Measurements from ENCODE around the gene SF3A2.

SF3A2 gene

GRCh38 chr19:2215281-2215751 is 21.3 kb upstream of the SF3A2 start:
- Mint-ChIP-seq H3K27me3 (ENCODE audit: low read depth) (no peaks in the 10 kb centered on the region), H3K9me3 (no peaks in the 10 kb centered on the region), H3K36me3 (ENCODE audit: low read depth) (peaks cover 16% of the 10 kb centered on the region), H3K4me3 (no peak overlapping the region), H3K27ac (no peak overlapping the region), H3K4me1 (ENCODE audit: low read depth) (peaks cover 8% of the 10 kb centered on the region)

GRCh38 chr19:2216361-2217225 is 20.0 kb upstream of the SF3A2 start:
- Mint-ChIP-seq H3K4me1 (ENCODE audit: low read depth) (peaks cover 8% of the 10 kb centered on the region), H3K27me3 (ENCODE audit: low read depth) (no peaks in the 10 kb centered on the region), H3K36me3 (ENCODE audit: low read depth) (peaks cover 15% of the 10 kb centered on the region), H3K9me3 (no peaks in the 10 kb centered on the region), H3K4me3 (no peak overlapping the region), H3K27ac (no peak overlapping the region)

DNA sequence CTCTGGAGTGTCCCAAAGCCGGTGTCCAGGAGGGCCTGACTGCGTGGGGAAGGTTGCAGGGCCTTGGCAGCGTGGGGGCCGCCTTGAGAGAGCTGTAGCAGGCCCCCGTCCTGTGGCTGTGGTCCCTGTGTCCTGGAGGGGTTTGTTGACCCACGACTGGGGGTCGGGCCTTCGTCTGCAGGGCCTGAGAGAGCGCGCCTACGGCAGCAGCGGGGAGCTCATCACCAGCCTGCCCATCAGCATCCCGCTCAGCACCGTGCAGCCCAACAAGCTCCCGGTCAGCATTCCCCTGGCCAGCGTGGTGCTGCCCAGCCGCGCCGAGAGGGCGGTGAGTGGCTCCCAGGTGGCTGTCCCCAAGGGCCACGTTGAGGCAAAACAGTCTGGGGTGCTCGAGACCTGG is 19.0 kb upstream of the SF3A2 start:
- H3K27me3 Mint-ChIP-seq (ENCODE audit: low read depth) = no peaks in the 10 kb centered on the region
- H3K27ac Mint-ChIP-seq = no peak overlapping the region
- H3K4me1 Mint-ChIP-seq (ENCODE audit: low read depth) = peaks cover 6% of the 10 kb centered on the region
- peaks cover 10% of the 10 kb centered on the region for H3K36me3 Mint-ChIP-seq (ENCODE audit: low read depth)
- no peak overlapping the region for H3K4me3 Mint-ChIP-seq
- no peaks in the 10 kb centered on the region for H3K9me3 Mint-ChIP-seq

- Mint-ChIP-seq H3K27ac (no peak overlapping the region), H3K36me3 (ENCODE audit: low read depth) (peaks cover 12% of the 10 kb centered on the region), H3K27me3 (ENCODE audit: low read depth) (no peaks in the 10 kb centered on the region), H3K9me3 (no peaks in the 10 kb centered on the region), H3K4me1 (ENCODE audit: low read depth) (peaks cover 2% of the 10 kb centered on the region), H3K4me3 (no peak overlapping the region)
Observed at GRCh38 chr19:2219726-2220125, 16.9 kb upstream of the SF3A2 start.

DNA sequence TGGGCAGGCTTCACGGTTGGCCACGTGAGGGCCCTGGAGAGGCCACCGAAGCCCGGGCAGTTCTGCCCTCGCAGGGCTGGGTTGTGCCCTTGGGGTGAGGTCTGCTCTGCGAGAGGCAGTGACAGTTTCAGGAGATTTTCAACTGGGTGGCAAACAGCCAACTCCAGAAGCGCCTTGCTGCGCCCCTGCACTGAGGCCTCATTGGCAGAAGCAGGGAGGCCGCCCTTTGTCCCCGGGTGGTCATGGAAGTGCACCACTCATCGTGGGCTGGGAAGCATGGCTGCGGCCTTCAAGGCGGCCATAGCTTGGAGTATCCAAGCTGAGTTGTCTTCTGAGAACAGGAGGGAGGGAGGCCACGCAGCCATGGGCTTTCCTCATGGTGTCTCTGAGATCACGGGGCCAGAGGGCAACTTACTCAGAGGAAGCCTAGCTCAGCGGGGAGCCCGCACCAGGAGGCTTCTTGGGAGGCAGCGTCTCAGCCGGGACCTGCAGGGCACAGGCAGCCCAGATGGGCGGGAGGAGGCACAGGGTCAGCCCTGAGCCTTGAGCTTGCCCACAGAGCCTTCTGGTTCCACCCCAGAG is 15.3 kb upstream of the SF3A2 start:
- Mint-ChIP-seq H3K4me3 (no peak overlapping the region), H3K4me1 (ENCODE audit: low read depth) (no peaks in the 10 kb centered on the region), H3K9me3 (no peaks in the 10 kb centered on the region), H3K27me3 (ENCODE audit: low read depth) (no peaks in the 10 kb centered on the region), H3K36me3 (ENCODE audit: low read depth) (peaks cover 14% of the 10 kb centered on the region), H3K27ac (no peak overlapping the region)

GRCh38 chr19:2221918-2222317 is 14.7 kb upstream of the SF3A2 start:
- Mint-ChIP-seq H3K4me3 (no peak overlapping the region), H3K36me3 (ENCODE audit: low read depth) (peaks cover 12% of the 10 kb centered on the region), H3K4me1 (ENCODE audit: low read depth) (no peaks in the 10 kb centered on the region), H3K27ac (no peak overlapping the region), H3K9me3 (no peaks in the 10 kb centered on the region), H3K27me3 (ENCODE audit: low read depth) (no peaks in the 10 kb centered on the region)

DNA sequence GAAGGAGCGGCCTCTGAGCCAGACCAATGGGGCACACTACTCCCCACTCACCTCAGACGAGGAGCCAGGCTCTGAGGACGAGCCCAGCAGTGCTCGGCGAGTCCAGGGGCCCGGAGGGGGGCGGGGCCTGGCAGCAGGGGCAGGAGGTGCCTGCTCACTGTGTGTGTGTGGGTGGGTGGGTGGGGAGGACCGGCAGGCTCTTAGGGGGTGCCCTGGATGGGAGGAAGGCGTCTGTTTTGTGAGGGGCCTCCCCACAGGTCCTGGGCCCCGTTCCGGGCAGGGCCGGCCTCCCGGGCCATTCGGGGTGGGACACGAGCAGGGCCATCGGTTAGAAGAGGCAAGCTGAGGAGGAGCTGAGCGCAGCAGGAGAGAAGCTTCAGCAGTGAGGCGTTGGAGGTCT is 13.2 kb upstream of the SF3A2 start:
- H3K27ac Mint-ChIP-seq = no peak overlapping the region
- H3K9me3 Mint-ChIP-seq = no peaks in the 10 kb centered on the region
- no peaks in the 10 kb centered on the region for H3K4me1 Mint-ChIP-seq (ENCODE audit: low read depth)
- H3K27me3 Mint-ChIP-seq (ENCODE audit: low read depth) = no peaks in the 10 kb centered on the region
- H3K4me3 Mint-ChIP-seq = no peak overlapping the region
- peaks cover 9% of the 10 kb centered on the region for H3K36me3 Mint-ChIP-seq (ENCODE audit: low read depth)

DNA sequence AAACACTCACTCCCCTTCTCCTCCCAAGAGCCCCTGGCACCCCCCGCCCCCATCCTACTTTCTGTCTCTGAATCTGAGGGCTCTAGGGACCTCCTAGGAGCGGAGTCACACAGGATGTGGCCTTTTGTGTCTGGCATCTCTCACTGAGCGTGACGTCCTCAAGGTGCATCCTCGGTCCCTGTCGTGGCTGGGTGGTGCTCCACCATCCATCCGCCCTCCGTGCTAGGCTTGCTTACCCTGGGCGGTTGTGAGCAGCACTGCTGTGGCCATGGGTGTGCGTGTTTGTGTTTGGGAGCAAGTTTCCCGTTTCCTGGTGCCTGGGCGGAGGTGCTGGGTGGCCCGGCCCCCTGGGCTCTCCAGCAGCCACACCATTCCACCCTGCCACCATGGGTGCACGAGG is 12.7 kb upstream of the SF3A2 start:
- no peaks in the 10 kb centered on the region for H3K9me3 Mint-ChIP-seq
- H3K27me3 Mint-ChIP-seq (ENCODE audit: low read depth) = no peaks in the 10 kb centered on the region
- peaks cover 11% of the 10 kb centered on the region for H3K36me3 Mint-ChIP-seq (ENCODE audit: low read depth)
- H3K27ac Mint-ChIP-seq = no peak overlapping the region
- no peaks in the 10 kb centered on the region for H3K4me1 Mint-ChIP-seq (ENCODE audit: low read depth)
- H3K4me3 Mint-ChIP-seq = no peak overlapping the region

GRCh38 chr19:2224754-2225349 is 11.8 kb upstream of the SF3A2 start:
- Mint-ChIP-seq H3K27me3 (ENCODE audit: low read depth) (no peaks in the 10 kb centered on the region), H3K4me3 (no peak overlapping the region), H3K27ac (no peak overlapping the region), H3K9me3 (no peaks in the 10 kb centered on the region), H3K36me3 (ENCODE audit: low read depth) (peaks cover 11% of the 10 kb centered on the region), H3K4me1 (ENCODE audit: low read depth) (no peaks in the 10 kb centered on the region)

DNA sequence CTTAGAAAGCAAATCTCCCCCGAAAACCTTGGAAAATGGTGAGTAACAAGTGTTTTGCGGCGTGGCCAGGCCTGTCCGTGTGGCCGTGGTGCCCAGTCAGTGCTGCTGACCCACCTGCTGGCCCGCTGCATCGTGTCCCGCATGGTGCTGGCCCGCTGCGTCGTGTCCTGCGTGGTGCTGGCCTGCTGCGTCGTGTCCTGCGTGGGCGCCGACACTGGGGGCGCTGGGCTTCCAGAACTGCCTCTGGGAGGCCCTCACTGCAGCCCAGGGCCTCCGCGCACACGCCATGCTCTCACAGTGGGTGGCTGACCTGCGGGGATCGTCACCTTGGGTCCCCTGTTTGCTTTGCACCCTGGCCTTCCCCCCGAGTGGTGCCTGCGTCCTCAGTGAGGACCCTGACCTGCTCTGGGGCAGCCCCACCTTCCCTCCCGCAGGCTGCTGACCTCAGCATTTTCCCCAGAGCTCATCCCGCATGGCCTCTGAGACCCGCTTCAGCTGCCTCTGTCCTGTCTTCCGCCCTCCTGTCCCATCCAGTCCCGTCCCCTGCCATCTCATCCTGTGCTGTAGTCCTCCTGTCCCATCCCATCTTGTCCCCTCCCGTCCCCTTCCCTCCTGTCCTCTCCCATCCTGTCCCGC is 11.1 kb upstream of the SF3A2 start:
- Mint-ChIP-seq H3K27me3 (ENCODE audit: low read depth) (no peaks in the 10 kb centered on the region), H3K36me3 (ENCODE audit: low read depth) (peaks cover 14% of the 10 kb centered on the region), H3K4me3 (no peak overlapping the region), H3K4me1 (ENCODE audit: low read depth) (no peaks in the 10 kb centered on the region), H3K9me3 (no peaks in the 10 kb centered on the region), H3K27ac (no peak overlapping the region)

DNA sequence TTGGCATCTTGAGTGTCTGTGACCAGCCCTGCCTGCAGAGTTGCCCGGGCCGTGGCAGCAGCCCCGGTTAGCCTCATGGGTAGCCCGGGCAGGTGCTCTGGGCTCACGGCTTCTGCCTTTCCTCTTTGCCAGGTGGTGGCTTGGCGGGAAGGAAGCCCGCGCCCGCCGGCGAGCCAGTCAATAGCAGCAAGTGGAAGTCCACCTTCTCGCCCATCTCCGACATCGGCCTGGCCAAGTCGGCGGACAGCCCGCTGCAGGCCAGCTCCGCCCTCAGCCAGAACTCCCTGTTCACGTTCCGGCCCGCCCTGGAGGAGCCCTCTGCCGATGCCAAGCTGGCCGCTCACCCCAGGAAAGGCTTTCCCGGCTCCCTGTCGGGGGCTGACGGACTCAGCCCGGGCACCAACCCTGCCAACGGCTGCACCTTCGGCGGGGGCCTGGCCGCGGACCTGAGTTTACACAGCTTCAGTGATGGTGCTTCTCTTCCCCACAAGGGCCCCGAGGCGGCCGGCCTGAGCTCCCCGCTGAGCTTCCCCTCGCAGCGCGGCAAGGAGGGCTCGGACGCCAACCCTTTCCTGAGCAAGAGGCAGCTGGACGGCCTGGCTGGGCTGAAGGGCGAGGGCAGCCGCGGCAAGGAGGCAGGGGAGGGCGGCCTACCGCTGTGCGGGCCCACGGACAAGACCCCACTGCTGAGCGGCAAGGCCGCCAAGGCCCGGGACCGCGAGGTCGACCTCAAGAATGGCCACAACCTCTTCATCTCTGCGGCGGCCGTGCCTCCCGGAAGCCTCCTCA is 10.4 kb upstream of the SF3A2 start:
- Mint-ChIP-seq H3K36me3 (ENCODE audit: low read depth) (peaks cover 14% of the 10 kb centered on the region), H3K9me3 (no peaks in the 10 kb centered on the region), H3K27me3 (ENCODE audit: low read depth) (no peaks in the 10 kb centered on the region), H3K4me1 (ENCODE audit: low read depth) (no peaks in the 10 kb centered on the region), H3K4me3 (no peak overlapping the region), H3K27ac (no peak overlapping the region)

- H3K9me3 Mint-ChIP-seq = no peaks in the 10 kb centered on the region
- H3K4me3 Mint-ChIP-seq = no peak overlapping the region
- peaks cover 14% of the 10 kb centered on the region for H3K36me3 Mint-ChIP-seq (ENCODE audit: low read depth)
- no peaks in the 10 kb centered on the region for H3K4me1 Mint-ChIP-seq (ENCODE audit: low read depth)
- H3K27ac Mint-ChIP-seq = no peak overlapping the region
- H3K27me3 Mint-ChIP-seq (ENCODE audit: low read depth) = no peaks in the 10 kb centered on the region
Observed at GRCh38 chr19:2226840-2227360, 9.7 kb upstream of the SF3A2 start.

GRCh38 chr19:2227415-2228156 is 9.0 kb upstream of the SF3A2 start:
- Mint-ChIP-seq H3K27me3 (ENCODE audit: low read depth) (no peaks in the 10 kb centered on the region), H3K27ac (no peak overlapping the region), H3K36me3 (ENCODE audit: low read depth) (peaks cover 14% of the 10 kb centered on the region), H3K4me3 (no peak overlapping the region), H3K9me3 (no peaks in the 10 kb centered on the region), H3K4me1 (ENCODE audit: low read depth) (no peaks in the 10 kb centered on the region)

All from T-helper 1 cell treated with Interleukin-12 subunit alpha and Interleukin-12 subunit beta and Interleukin-4 antibody, amounts not matched to agents 30 μg/mL and 1 μg/mL, for 36 hours (primary cell).